K562 (cell line): ENCODE measurements around the gene BCO1. TPM values are rescaled to one million over a fixed set of nuclear protein-coding genes. Genes with fewer than 3 reads are reported as not detected.

ENCODE experiments used
- CBFA2T2 ChIP-seq: fragments of 450-650 bp; conservative IDR thresholded peaks from 2 replicates; pipeline ENCODE4 v1.6.1; 2017; ENCODE audit warnings: mild to moderate bottlenecking
- CTCFL ChIP-seq: IDR thresholded peaks from 2 replicates; pipeline ENCODE4 v1.6.1; 2011; ENCODE audit warnings: borderline replicate concordance, low read depth, mild to moderate bottlenecking, moderate library complexity, low read length; ENCODE audit not compliant: insufficient read depth, poor library complexity, severe bottlenecking
- FOXP4 ChIP-seq: sonication (generic); formaldehyde crosslinking; IDR thresholded peaks from 2 replicates; pipeline ENCODE4 v1.8.0; 2022; ENCODE audit warnings: mild to moderate bottlenecking, missing genetic modification reagents, borderline replicate concordance
- HNRNPH1 ChIP-seq: fragments of 200-400 bp; formaldehyde crosslinking; optimal IDR thresholded peaks from 2 replicates; pipeline ENCODE3; 2017; ENCODE audit warnings: low read depth, mild to moderate bottlenecking, low read length, moderate library complexity
- MEF2A ChIP-seq: IDR thresholded peaks from 2 replicates; pipeline ENCODE4 v1.6.1; 2011; ENCODE audit warnings: low read depth, mild to moderate bottlenecking, low read length, moderate library complexity; ENCODE audit not compliant: control insufficient read depth
- MXD1 ChIP-seq: fragments of 250-450 bp; sonication (Bioruptor Pico); IDR thresholded peaks from 2 replicates; pipeline ENCODE4 v1.8.0; 2021; ENCODE audit warnings: borderline replicate concordance, mild to moderate bottlenecking, moderate library complexity; ENCODE audit not compliant: poor library complexity, severe bottlenecking
- NFYB ChIP-seq: IDR thresholded peaks from 2 replicates; pipeline ENCODE4 v1.6.1; 2011; ENCODE audit warnings: mild to moderate bottlenecking, moderate library complexity; ENCODE audit not compliant: insufficient read length; ENCODE audit errors: extremely low read depth
- PBX2 ChIP-seq, 2 experiments: IDR thresholded peaks in 1 of 2; conservative IDR thresholded peaks in 1 of 2; 2 replicates each; pipeline ENCODE4 v1.6.1; 2016; ENCODE audit warnings: low read depth in 2 of 2, mild to moderate bottlenecking in 1 of 2, missing compliant biosample characterization in 1 of 2, missing genetic modification characterization in 1 of 2, moderate library complexity in 1 of 2
- SAP30 ChIP-seq: fragments of 200-600 bp; sonication (generic); IDR thresholded peaks from 2 replicates; pipeline ENCODE4 v1.6.1; 2012; ENCODE audit warnings: borderline replicate concordance, low read depth, mild to moderate bottlenecking, moderate library complexity, low read length, control low read depth, inconsistent platforms; ENCODE audit not compliant: insufficient read depth, poor library complexity, severe bottlenecking
- SMAD3 ChIP-seq: fragments of 450-650 bp; formaldehyde crosslinking; conservative IDR thresholded peaks from 2 replicates; pipeline ENCODE4 v1.4.0; 2020; ENCODE audit warnings: mild to moderate bottlenecking
- ZBTB33 ChIP-seq: sonication (generic); formaldehyde crosslinking; IDR thresholded peaks from 2 replicates; pipeline ENCODE4 v1.8.1; 2023; ENCODE audit warnings: mild to moderate bottlenecking, missing genetic modification reagents
- ZNF253 ChIP-seq: fragments of 250-450 bp; sonication (Bioruptor Pico); conservative IDR thresholded peaks from 2 replicates; pipeline ENCODE4 v1.6.1; 2021; ENCODE audit warnings: mild to moderate bottlenecking
- polyA plus RNA-seq, 8 experiments: library from polyadenylated mRNA; depleted of rRNA in 4 of 8; stranded (reverse) in 5 of 8; unstranded in 3 of 8; fragments of >200 nt; fragmentation: Nextera tagmentation in 2 of 8; fragmentation: Illumina TruSeq in 1 of 8; extraction: Ambion mirVana in 2 of 8; extraction: Trizol in 1 of 8; gene quantifications; 2 replicates each; pipeline versions ENCODE4 v1.2.1 to v1.2.3, GENCODE V29; 2011 to 2014; ENCODE audit warnings: inconsistent platforms in 1 of 8, missing spikeins in 1 of 8
- total RNA-seq, 7 experiments: library from RNA; depleted of rRNA in 6 of 7; stranded (reverse); fragments of >200 nt in 6 of 7; fragmentation: Illumina TruSeq in 2 of 7; extraction: Trizol in 2 of 7; gene quantifications; 2 replicates each; pipeline versions ENCODE4 v1.2.1 to v1.2.3, GENCODE V29; 2011 to 2021; ENCODE audit warnings: low replicate concordance in 1 of 7

Gene BCO1
- total and polyA plus RNA-seq, 9 of the 15 experiments (the other 6 are each of a cell fraction or from before 2014, with no cell fraction given), result not detected

GRCh38 chr16:81315271-81316175 is 77.0 kb downstream of the BCO1 start (continued):
- TF ChIP-seq SMAD3 (CRISPR knock-in tag) (no peak), MXD1 (no peak), ZNF253 (CRISPR knock-in tag) (no peak), SAP30 (no peak), PBX2 (CRISPR knock-in tag; IDR thresholded peaks at IDR 0.05; ENCODE audit: low read depth) (no peak), PBX2 (tag; conservative IDR thresholded peaks at IDR 0.05; ENCODE audit: low read depth) (no peak), ZBTB33 (CRISPR knock-in tag) (peak; percentile 3; the same call in 1 of the 2 replicates), HNRNPH1 (no peak), FOXP4 (CRISPR knock-in tag) (peak; percentile 19; the same call in 1 of the 2 replicates), CTCFL (no peak), MEF2A (no peak), NFYB (no peak), CBFA2T2 (no peak)
